HG02981 (cell line): Measurements from ENCODE around the gene AHCTF1.

Experiments used
- ATAC-seq: cut with Tn5 transposase; IDR thresholded peaks from one replicate; pipeline ENCODE4 v1.9.1; 2021; ENCODE audit warnings: mild to moderate bottlenecking, moderate library complexity; ENCODE audit not compliant: unreplicated experiment

The AHCTF1 gene

DNA sequence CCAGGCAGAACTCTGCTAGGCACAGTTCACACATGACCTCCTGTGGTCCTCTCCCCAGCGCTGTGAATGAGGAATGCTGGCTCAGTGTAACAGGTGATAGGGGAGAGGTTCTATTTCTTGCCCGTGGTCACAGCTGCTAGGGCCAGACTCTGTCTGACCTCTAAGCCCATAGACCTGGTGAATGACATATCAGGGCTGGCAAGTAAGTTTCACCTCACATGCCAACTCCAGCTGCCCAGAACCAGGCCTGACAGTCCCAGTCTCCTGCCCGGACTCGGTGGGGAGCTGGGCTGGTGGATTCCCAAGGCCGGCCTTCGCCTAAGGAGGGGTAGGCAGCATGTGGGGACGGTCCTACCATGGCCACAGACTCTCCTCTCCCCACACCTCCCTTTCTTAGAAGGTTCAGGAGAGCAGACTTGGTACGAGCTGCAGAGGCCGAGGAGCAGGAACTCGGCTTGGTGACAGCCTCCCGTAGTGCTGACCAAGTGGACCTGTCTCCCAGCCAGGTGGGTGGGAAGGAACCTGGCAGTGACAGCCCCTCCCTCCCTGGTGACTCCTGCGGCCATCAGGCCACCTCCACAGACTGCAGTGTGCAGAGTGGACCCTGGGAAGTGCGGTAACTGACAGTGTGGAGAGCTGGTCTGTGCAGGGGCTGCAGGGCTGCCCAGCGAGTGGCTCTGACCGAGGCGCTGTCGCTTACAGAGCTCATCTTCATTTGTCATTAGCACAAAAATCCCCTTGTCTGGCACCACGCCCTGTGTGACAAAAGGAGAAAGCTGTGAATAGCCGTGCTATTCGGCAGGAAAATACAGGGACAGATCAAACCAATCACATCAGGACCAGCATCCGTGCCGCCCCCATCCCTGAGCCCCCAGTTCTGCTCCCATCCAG, 132.9 kb downstream of the AHCTF1 start:
- ATAC-seq, result no peak

DNA sequence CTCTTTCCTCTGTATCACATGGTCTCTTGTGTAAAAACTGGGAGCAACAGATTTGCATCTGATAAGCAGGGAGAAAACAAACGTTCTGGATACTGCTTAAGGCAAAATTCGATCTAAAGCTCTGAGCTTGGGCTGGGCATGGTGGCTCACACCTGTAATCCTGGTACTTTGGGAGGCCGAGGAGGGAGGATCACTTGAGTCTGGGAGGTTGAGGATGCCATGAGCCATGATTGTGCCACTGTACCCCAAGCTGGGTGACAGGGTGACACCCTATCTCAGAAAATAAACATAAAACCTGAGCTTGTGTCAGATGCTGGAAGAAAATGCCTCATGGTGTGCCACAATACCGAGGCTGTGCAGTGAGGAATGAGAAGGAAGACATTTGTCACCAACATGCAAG, 133.6 kb downstream of the AHCTF1 start:
- no peak for ATAC-seq

DNA sequence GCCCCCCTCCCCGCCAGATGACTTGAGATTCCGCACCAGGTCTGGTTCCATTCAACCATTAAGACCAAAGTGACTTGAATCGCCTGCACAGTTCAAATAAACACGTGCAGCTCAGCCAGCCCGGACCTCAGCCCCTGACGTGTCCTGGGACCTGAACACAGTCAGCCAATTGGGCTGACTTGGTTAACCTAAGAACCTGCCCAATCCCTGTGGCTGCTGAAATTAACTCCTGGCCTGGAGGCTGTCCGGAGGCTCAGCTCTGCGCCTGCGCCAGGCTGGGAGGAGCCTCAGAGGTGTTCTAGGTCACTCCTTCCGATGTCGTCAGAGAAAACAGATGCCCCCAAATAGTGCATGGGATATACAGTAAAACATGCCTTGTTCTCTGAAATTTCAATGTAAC, 134.2 kb downstream of the AHCTF1 start:
- no peak for ATAC-seq

DNA sequence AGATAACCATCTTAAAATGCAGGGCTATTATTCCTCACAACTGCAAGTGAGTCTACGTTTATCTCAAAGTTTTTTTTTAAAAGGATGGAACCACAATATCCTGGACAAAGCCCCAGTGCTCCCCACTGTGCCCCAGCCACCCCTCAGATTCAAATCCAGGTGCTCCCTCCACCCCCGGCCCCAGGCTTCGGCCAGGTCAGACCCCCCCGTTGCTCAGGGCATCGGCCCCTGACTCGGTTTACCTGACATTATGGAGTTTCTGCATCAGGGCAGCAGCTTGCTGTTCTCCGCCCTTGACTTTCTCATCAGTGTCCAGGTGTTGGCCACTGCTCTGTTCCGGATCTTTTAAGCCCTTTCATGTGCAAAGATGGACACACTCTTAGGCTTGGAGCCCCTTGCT, 134.6 kb downstream of the AHCTF1 start:
- no peak for ATAC-seq

DNA sequence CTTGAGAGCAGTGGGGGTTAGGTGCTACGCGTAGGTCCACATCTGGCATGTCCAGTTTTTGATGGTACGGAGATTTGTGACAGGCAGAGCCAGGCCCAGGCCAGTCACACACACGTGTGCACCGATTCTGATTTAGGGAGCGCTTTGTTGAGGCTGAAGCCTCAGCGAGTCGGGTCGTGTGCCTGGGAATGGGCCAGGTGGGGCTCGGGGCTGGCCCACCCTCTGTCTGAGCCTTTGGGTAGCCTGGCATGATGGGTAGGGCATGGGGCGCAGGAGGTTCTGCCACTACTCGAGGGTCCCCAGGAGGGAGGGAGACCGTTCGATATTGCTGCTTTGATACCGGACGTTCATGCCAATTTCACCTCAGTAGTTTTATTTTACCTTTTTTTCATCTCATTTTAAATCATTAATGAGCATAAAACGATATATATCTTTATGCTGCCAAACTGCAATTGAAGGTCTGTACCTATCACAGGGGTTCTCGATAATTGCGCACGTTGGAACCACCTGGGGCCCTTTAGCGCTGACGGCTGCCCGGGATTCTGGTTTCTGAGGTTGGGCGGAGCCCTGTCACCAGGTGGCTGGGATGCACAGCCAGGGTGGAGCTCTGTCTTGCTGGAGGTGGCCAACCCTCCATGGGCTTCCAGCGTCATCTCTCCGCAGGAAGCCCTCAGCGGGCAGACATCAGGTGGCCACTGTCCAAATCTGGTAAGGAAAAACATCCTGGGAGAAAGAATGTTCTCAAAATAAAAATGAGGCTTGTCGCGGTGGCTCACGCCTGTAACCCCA, 135.6 kb downstream of the AHCTF1 start:
- no peak for ATAC-seq

DNA sequence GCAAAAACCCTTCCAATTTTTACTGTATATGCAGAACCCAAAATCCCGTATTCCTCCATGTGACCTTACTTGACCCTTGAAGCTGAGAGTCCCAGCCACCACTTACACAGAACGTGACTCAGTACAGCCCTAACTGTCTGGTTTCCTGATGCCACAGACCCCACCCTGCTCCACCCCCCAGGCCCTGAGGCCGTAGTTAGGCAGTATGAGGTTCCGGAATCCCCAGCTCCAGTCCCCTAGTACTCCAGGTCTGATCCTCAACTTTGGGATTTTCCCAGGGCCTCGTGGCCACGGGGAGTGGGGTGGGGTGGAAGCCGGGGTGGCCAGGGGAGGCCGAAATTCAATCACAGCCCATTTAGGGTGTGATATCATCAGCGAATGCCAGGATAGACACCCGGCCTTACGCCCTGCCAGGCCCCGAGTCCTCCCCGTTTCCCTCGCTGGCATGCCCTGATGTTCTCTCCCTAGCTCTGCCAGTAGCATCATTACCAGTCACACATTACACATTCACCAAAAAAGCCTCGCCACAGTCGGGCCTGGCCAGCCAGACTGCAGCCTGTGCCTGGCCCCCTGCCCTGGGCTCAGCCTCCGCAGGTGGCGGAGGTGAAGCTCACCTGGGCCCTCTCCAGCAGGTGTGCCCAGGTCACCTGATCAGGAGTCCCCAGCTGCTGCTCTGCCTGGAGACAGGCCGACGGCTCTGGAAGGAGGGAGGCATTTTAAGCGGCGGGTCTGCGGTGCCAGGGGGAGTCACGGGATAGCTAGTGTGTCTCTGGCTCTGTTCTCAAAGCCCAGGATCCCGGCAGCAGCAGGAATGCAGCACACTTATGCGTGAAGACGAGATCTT, 136.7 kb downstream of the AHCTF1 start:
- ATAC-seq, result no peak

DNA sequence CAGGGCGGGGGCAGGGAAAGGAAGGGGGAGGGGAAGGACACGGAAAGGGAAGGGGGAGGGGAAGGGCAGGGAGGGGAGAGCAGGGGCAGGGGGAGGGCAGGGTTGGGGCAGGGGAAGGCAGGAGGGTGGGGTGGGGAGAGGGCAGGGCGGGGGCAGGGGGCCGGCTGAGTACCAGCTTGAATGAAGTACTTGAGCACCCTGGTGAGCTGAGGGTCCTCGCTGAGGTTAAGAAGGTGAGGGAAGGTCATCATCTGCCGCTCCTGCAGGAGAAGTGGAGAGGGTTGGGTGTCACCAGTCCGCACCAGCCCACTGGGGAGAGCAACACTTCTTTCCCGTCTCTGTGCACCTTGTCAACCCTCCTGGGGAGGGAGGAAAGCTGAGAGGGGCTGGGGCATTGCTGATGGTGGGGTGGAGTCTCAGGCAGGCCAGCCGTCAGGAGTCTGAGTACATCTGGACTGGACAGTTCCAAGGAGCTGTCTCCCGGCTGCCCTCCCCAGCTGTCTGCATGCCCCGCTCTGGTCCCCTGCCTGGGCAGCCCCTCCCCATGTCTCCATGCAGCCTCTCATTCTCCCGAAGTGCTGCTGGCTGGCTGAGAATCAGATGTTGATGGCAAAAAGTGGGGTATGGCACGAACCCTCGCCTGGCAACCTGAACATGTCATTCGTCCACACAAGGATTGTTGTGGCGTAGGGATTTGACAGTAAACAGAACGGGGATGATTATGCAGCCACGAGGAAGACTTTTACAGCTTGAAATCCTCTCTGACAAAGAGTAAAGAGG, 137.5 kb downstream of the AHCTF1 start:
- ATAC-seq, result no peak

DNA sequence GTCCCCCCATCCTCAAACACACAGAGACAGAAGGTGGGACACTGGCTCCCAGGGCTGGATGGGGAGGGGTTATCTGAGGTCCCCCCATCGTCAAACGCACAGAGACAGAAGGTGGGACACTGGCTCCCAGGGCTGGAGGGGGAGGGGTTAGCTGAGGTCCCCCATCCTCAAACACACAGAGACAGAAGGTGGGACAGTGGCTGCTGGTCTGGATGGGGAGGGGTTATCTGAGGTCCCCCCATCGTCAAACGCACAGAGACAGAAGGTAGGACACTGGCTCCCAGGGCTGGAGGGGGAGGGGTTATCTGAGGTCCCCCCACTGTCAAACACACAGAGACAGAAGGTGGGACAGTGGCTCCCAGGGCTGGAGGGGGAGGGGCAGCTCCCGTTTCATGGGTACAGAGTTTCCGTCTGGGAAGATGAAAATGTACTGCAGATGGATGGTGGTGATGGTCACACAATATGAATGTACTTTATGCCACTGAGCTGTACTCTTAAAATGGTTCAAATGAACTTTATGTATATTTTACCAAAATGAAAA, 138.3 kb downstream of the AHCTF1 start:
- ATAC-seq, result no peak

DNA sequence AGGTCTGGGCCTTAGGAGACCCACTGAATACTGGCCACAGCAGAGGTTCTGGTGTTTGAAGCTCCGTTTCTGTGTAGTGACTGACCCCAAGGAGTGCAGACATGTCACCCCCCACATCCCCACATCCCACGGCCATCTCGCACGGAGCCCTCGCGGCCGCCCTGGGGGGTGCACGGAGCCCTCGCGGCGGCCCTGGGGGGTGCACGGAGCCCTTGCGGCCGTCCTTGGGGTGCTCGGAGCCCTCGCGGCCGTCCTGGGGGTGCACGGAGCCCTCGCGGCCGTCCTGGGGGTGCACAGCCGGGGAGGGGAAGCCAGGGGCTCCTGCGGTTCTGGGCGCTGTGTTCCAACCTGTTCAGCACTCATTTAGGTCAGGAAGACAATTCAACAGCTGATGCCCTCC, 139.1 kb downstream of the AHCTF1 start:
- no peak for ATAC-seq

DNA sequence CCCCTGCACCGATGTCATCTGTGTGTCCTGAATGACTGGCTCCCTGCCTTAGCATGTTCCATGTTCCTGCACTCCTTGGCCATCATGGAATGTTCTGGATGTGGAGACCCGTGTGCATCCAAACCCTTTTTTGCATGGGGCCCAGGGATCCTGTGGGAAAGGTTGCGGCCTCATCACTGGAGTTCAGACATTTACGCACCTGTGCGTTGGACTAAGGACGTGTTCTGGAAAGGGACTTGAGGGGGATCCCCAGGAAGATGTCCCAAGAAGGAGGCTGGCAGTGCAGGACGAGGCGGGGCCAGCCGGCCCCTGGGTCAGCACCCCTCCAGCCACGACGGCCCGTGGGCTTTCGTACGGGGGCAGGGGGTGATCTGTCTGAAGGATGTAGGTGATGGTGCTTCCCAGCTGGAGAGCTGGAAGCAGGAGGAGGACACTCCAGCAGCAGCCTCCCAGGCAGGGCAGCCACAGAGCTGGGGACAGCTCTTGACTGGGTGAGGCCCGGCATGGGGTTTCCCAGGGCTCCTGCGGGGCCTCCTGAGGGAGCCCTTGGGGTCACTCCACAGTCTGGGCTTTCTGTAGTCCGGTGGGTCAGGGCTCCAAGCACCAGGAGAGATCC, 140.3 kb downstream of the AHCTF1 start:
- no peak for ATAC-seq

DNA sequence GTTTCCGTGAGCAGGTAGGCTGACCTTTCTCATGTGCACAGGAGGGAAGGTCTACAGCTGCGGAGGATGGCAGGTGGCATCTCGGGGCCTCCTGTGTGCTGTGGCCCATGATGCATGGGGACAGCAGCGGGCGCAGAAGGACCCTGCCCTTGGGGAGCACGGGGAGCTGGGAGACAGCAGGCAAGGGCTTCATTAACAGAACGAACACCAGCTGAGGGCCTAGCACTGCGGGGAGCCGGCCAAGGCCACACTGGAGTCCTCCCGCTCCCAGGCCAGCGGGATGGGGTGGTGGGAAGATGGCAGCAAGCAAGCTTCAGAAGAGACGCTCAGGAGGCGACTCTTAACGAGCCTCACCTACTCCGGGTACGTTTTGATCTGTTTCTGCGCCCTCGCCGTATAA, 140.9 kb downstream of the AHCTF1 start:
- ATAC-seq, result no peak

DNA sequence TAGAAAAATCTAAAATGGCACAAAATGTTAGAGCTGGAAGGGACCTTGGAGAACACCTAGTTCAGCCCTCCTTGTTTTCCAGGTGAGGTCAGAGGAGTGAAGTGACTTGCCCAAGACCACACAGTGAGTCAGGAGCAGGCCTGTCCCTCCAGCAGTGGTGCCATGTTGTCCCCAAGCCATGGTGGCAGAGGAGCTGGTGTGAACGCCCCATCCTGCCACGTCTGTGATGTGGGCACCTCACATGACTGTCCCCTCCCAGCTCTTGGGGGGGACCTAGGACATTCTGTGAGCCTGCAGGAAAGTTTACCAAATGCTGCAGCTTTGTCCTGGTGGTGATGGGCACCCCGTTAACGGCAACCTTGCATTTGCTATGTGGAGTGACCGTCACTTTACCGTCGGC, 141.4 kb downstream of the AHCTF1 start:
- no peak for ATAC-seq

DNA sequence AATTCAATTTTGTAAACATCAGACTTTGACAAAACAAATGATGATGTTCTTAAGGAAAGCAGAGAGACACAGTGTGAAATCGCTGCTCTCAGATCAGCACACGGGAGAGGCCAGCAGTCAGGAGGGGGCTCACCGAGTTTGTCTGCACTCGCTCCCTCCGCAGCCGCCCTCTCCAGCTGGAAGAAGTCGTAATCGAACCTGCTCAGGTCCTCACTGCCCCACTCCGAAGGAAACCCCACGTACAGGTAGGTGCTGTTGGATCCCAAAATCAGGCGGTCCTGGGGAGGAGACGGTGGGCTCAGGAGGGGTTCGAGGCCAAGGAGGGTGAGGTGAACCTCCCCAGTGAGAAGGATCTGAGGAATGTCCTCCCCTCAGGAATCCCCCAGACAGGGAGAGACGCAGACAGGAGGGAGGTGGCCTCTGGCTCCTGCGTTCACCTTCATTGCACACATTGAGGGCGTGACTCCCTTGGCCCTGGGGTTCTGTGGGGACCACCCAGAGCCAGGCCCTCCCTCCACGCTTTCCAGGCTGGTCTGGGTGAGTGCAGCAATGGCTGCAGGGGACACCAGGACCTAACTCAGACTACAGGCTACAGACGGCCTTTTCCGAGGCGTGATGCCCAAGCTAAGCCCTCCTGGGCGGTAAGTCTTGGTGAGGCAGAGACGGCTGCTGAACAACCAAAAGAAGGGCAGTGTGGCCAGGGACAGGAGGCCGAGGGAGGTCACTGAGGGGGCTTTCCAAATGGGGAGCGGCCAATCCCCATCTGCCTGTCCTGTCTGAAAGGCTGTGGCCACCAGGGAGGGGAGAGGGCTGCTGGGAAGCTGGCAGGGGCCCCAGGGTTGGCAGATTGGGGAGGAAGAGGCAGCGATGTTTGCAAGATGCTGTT, 142.1 kb downstream of the AHCTF1 start:
- no peak for ATAC-seq
